ENCODE results near the gene PSAPL1.
"Not testable (repeated sequence)": the region's sequence is repeated elsewhere in the genome, so short reads cannot be mapped to it uniquely, and the experiment has no call there.

PSAPL1 gene

GRCh38 chr4:7458477-7458876 lies 23.7 kb upstream of the PSAPL1 start:
- no peak for DNase-seq (ENCODE audit: low read depth)

- no peak for DNase-seq (ENCODE audit: low read depth)
Observed at GRCh38 chr4:7458066-7458425, 23.3 kb upstream of the PSAPL1 start.

- no peak for DNase-seq (ENCODE audit: low read depth)
Observed at GRCh38 chr4:7457201-7458065, 22.7 kb upstream of the PSAPL1 start.

- DNase-seq (ENCODE audit: low read depth) = not testable (repeated sequence)
Observed at GRCh38 chr4:7452802-7453201, 18.1 kb upstream of the PSAPL1 start.

- DNase-seq (ENCODE audit: low read depth) = no peak
Observed at GRCh38 chr4:7451800-7452199, 17.1 kb upstream of the PSAPL1 start.

GRCh38 chr4:7451434-7451789 lies 16.7 kb upstream of the PSAPL1 start:
- DNase-seq (ENCODE audit: low read depth) = no peak

- no peak for DNase-seq (ENCODE audit: low read depth)
Observed at GRCh38 chr4:7450775-7451433, 16.2 kb upstream of the PSAPL1 start.

- DNase-seq (ENCODE audit: low read depth) = no peak
Observed at GRCh38 chr4:7448036-7448435, 13.3 kb upstream of the PSAPL1 start.

GRCh38 chr4:7447236-7447635 lies 12.5 kb upstream of the PSAPL1 start:
- DNase-seq (ENCODE audit: low read depth) = no peak

GRCh38 chr4:7444731-7445130 lies 10.0 kb upstream of the PSAPL1 start:
- no peak for DNase-seq (ENCODE audit: low read depth)

- no peak for DNase-seq (ENCODE audit: low read depth)
Observed at GRCh38 chr4:7444314-7444713, 9.6 kb upstream of the PSAPL1 start.

GRCh38 chr4:7442574-7443162 lies 7.9 kb upstream of the PSAPL1 start:
- DNase-seq (ENCODE audit: low read depth) = no peak

- no peak for DNase-seq (ENCODE audit: low read depth)
Observed at GRCh38 chr4:7441201-7441600, 6.5 kb upstream of the PSAPL1 start.

- DNase-seq (ENCODE audit: low read depth) = no peak
Observed at GRCh38 chr4:7439699-7440098, 5.0 kb upstream of the PSAPL1 start.

- DNase-seq (ENCODE audit: low read depth) = no peak
Observed at GRCh38 chr4:7436256-7436655, 1.5 kb upstream of the PSAPL1 start.

GRCh38 chr4:7435471-7436061 lies 836 bp upstream of the PSAPL1 start:
- DNase-seq (ENCODE audit: low read depth) = no peak

- no peak for DNase-seq (ENCODE audit: low read depth)
Observed at GRCh38 chr4:7434141-7434765, 477 bp downstream of the PSAPL1 start.

- no peak for DNase-seq (ENCODE audit: low read depth)
Observed at GRCh38 chr4:7433376-7434140, 1.2 kb downstream of the PSAPL1 start.

GRCh38 chr4:7432531-7433375 lies 2.0 kb downstream of the PSAPL1 start:
- DNase-seq (ENCODE audit: low read depth) = no peak

GRCh38 chr4:7431696-7432530 lies 2.8 kb downstream of the PSAPL1 start:
- DNase-seq (ENCODE audit: low read depth) = no peak
